Effector memory CD8-positive, alpha-beta T cell (primary cell): ENCODE results near the gene HTRA3.

Experiments
- ATAC-seq: fragments of 150-1000 bp; cut with Tn5 transposase; replicated peaks from 2 replicates; pipeline ENCODE4 v1.10.0; 2021; ENCODE audit warnings: mild to moderate bottlenecking, moderate library complexity
- DNase-seq, 3 experiments: peaks; one replicate each; pipeline ENCODE4 v3.0.0; 2021
- H3K27ac Mint-ChIP-seq, 2 donors: one replicate each; pipeline ENCODE4 v1.8.0; 2022; ENCODE audit warnings: mild to moderate bottlenecking in 2 of 2, mixed read lengths in 2 of 2, moderate library complexity in 2 of 2
- H3K27me3 Mint-ChIP-seq, 2 donors: one replicate each; pipeline ENCODE4 v1.8.0; 2022; ENCODE audit warnings: mixed read lengths in 2 of 2
- H3K36me3 Mint-ChIP-seq: one replicate; pipeline ENCODE4 v1.8.0; 2022; ENCODE audit warnings: mild to moderate bottlenecking, moderate library complexity, mixed read lengths; ENCODE audit not compliant: insufficient read depth
- H3K4me1 Mint-ChIP-seq, 2 donors: one replicate each; pipeline ENCODE4 v1.8.0; 2022; ENCODE audit warnings: low read depth in 2 of 2, mixed read lengths in 2 of 2
- H3K4me3 Mint-ChIP-seq, 2 donors: one replicate each; pipeline ENCODE4 v1.8.0; 2022; ENCODE audit warnings: mild to moderate bottlenecking in 2 of 2, mixed read lengths in 2 of 2, moderate library complexity in 2 of 2
- H3K9me3 Mint-ChIP-seq, 2 donors: one replicate each; pipeline ENCODE4 v1.8.0; 2022; ENCODE audit warnings: mixed read lengths in 2 of 2

Gene HTRA3

GRCh38 chr4:8329560-8329858, 60.0 kb downstream of the HTRA3 start:
- Mint-ChIP-seq H3K4me3 (no peak overlapping the region), H3K27ac (no peak overlapping the region), H3K9me3 (peaks cover 0 to 5% of the 10 kb centered on the region in 2 donors), H3K27me3 (peaks cover 5 to 30% of the 10 kb centered on the region in 2 donors), H3K36me3 (no peaks in the 10 kb centered on the region), H3K4me1 (no peaks in the 10 kb centered on the region)
- ATAC-seq (no peak), DNase-seq (no peak)

GRCh38 chr4:8329859-8330761, 60.6 kb downstream of the HTRA3 start:
- DNase-seq (no peak), ATAC-seq (no peak)
- H3K27ac Mint-ChIP-seq: no peak overlapping the region
- peaks cover 0 to 5% of the 10 kb centered on the region in 2 donors for H3K9me3 Mint-ChIP-seq
- H3K36me3 Mint-ChIP-seq: no peaks in the 10 kb centered on the region
- peaks cover 5 to 34% of the 10 kb centered on the region in 2 donors for H3K27me3 Mint-ChIP-seq
- H3K4me3 Mint-ChIP-seq: no peak overlapping the region
- H3K4me1 Mint-ChIP-seq: no peaks in the 10 kb centered on the region

- Mint-ChIP-seq H3K27ac (no peak overlapping the region), H3K4me3 (no peak overlapping the region), H3K9me3 (peaks cover 0 to 5% of the 10 kb centered on the region in 2 donors), H3K4me1 (no peaks in the 10 kb centered on the region), H3K27me3 (peaks cover 5 to 39% of the 10 kb centered on the region in 2 donors), H3K36me3 (no peaks in the 10 kb centered on the region)
- DNase-seq (no peak), ATAC-seq (no peak)
These were observed 61.4 kb downstream of the HTRA3 start for GRCh38 chr4:8330821-8331574.

GRCh38 chr4:8331575-8331955, 62.0 kb downstream of the HTRA3 start:
- DNase-seq (no peak), ATAC-seq (no peak)
- peaks cover 6 to 40% of the 10 kb centered on the region in 2 donors for H3K27me3 Mint-ChIP-seq
- H3K4me3 Mint-ChIP-seq: no peak overlapping the region
- H3K27ac Mint-ChIP-seq: no peak overlapping the region
- no peaks in the 10 kb centered on the region for H3K4me1 Mint-ChIP-seq
- H3K36me3 Mint-ChIP-seq: no peaks in the 10 kb centered on the region
- H3K9me3 Mint-ChIP-seq: peaks cover 0 to 6% of the 10 kb centered on the region in 2 donors

- no peak overlapping the region for H3K27ac Mint-ChIP-seq
- ATAC-seq: no peak
- no peak for DNase-seq
- no peaks in the 10 kb centered on the region for H3K36me3 Mint-ChIP-seq
- no peak overlapping the region for H3K4me3 Mint-ChIP-seq
- peaks cover 0 to 6% of the 10 kb centered on the region in 2 donors for H3K9me3 Mint-ChIP-seq
- no peaks in the 10 kb centered on the region for H3K4me1 Mint-ChIP-seq
- H3K27me3 Mint-ChIP-seq: peaks cover 11 to 46% of the 10 kb centered on the region in 2 donors
These were observed 62.7 kb downstream of the HTRA3 start for GRCh38 chr4:8332038-8332857.

GRCh38 chr4:8332891-8333331, 63.4 kb downstream of the HTRA3 start:
- Mint-ChIP-seq H3K4me3 (no peak overlapping the region), H3K27me3 (peaks cover 11 to 46% of the 10 kb centered on the region in 2 donors), H3K36me3 (no peaks in the 10 kb centered on the region), H3K4me1 (no peaks in the 10 kb centered on the region), H3K27ac (no peak overlapping the region), H3K9me3 (peaks cover 0 to 6% of the 10 kb centered on the region in 2 donors)
- no peak for DNase-seq
- no peak for ATAC-seq

- Mint-ChIP-seq H3K36me3 (no peaks in the 10 kb centered on the region), H3K27me3 (peaks cover 6 to 39% of the 10 kb centered on the region in 2 donors), H3K4me3 (no peak overlapping the region), H3K9me3 (peaks cover 0 to 6% of the 10 kb centered on the region in 2 donors), H3K27ac (no peak overlapping the region), H3K4me1 (no peaks in the 10 kb centered on the region)
- DNase-seq (no peak), ATAC-seq (no peak)
These were observed 64.3 kb downstream of the HTRA3 start for GRCh38 chr4:8333726-8334460.

GRCh38 chr4:8334786-8335460, 65.4 kb downstream of the HTRA3 start:
- Mint-ChIP-seq H3K9me3 (peaks cover 0 to 6% of the 10 kb centered on the region in 2 donors), H3K4me3 (no peak overlapping the region), H3K4me1 (no peaks in the 10 kb centered on the region), H3K27me3 (peaks cover 6 to 29% of the 10 kb centered on the region in 2 donors), H3K27ac (no peak overlapping the region), H3K36me3 (no peaks in the 10 kb centered on the region)
- ATAC-seq (no peak), DNase-seq (no peak)

- H3K4me3 Mint-ChIP-seq: no peak overlapping the region
- H3K27me3 Mint-ChIP-seq: peaks cover 6 to 37% of the 10 kb centered on the region in 2 donors
- DNase-seq: no peak
- no peaks in the 10 kb centered on the region for H3K36me3 Mint-ChIP-seq
- peaks cover 0 to 6% of the 10 kb centered on the region in 2 donors for H3K9me3 Mint-ChIP-seq
- no peak for ATAC-seq
- no peaks in the 10 kb centered on the region for H3K4me1 Mint-ChIP-seq
- no peak overlapping the region for H3K27ac Mint-ChIP-seq
These were observed 66.3 kb downstream of the HTRA3 start for GRCh38 chr4:8335848-8336247.

- Mint-ChIP-seq H3K27me3 (peaks cover 7 to 40% of the 10 kb centered on the region in 2 donors), H3K36me3 (no peaks in the 10 kb centered on the region), H3K9me3 (peaks cover 0 to 6% of the 10 kb centered on the region in 2 donors), H3K4me3 (no peak overlapping the region), H3K27ac (no peak overlapping the region), H3K4me1 (no peaks in the 10 kb centered on the region)
- DNase-seq (no peak), ATAC-seq (no peak)
These were observed 67.0 kb downstream of the HTRA3 start for GRCh38 chr4:8336412-8337075.

- no peak for ATAC-seq
- Mint-ChIP-seq H3K4me3 (no peak overlapping the region), H3K27ac (no peak overlapping the region), H3K4me1 (no peaks in the 10 kb centered on the region), H3K27me3 (peaks cover 12 to 41% of the 10 kb centered on the region in 2 donors), H3K9me3 (peaks cover 0 to 1% of the 10 kb centered on the region in 2 donors), H3K36me3 (no peaks in the 10 kb centered on the region)
- DNase-seq: no peak
These were observed 68.9 kb downstream of the HTRA3 start for GRCh38 chr4:8338351-8338961.
